ENCODE data around the gene PKIG. TPM values are rescaled to one million over a fixed set of nuclear protein-coding genes. Genes with fewer than 3 reads are reported as not detected.

Gene PKIG
- total RNA-seq, 1 experiment from 2014 or later: 20.1 TPM

DNA sequence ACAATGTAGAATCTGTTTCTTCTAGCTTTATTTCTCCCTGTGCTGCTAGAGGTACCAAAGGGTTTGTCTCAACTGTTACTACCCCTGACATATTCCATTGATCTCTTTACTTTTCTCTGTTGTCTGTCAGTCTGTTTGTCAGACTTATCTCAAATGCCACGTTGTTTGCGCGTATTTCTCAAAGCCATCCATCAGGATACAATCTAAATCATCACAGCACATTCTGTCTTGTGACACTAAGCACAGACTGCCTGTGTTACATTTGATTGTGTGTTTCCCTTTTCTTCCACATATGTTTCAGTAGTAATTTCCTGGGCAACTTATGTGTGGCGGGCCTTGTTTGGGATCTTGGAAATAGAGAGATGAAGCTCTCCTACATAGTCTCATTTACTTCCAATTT lies 30.3 kb upstream of the PKIG start:
- TF ChIP-seq ZFX (IDR thresholded peaks at IDR 0.05) (no peak), ELF1 (IDR thresholded peaks at IDR 0.05; ENCODE audit: borderline replicate concordance, low read depth) (no peak), EZH2phosphoT487 (IDR thresholded peaks at IDR 0.05; ENCODE audit: borderline replicate concordance) (no peak), ZNF274 (IDR thresholded peaks at IDR 0.05; ENCODE audit: low read depth, low read length) (no peak), POLR2AphosphoS5 (IDR thresholded peaks at IDR 0.05; ENCODE audit: low read depth, low read length) (no peak), RAD21 (IDR thresholded peaks at IDR 0.05; ENCODE audit: low read depth) (no peak), CEBPB (IDR thresholded peaks at IDR 0.05; ENCODE audit: low read depth) (no peak)
- TF ChIP-seq, protein P1, sequence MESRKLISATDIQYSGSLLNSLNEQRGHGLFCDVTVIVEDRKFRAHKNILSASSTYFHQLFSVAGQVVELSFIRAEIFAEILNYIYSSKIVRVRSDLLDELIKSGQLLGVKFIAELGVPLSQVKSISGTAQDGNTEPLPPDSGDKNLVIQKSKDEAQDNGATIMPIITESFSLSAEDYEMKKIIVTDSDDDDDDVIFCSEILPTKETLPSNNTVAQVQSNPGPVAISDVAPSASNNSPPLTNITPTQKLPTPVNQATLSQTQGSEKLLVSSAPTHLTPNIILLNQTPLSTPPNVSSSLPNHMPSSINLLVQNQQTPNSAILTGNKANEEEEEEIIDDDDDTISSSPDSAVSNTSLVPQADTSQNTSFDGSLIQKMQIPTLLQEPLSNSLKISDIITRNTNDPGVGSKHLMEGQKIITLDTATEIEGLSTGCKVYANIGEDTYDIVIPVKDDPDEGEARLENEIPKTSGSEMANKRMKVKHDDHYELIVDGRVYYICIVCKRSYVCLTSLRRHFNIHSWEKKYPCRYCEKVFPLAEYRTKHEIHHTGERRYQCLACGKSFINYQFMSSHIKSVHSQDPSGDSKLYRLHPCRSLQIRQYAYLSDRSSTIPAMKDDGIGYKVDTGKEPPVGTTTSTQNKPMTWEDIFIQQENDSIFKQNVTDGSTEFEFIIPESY (IDR thresholded peaks at IDR 0.05; ENCODE audit: extremely low read depth, insufficient replicate concordance, low read length): no peak
- ChIA-PET POLR2A (no interaction called here), RAD21 (ENCODE audit: low non-redundant PET in 1 of 2, low total read pairs in 2 of 2, uncharacterized antibody in 2 of 2, unreplicated experiment in 2 of 2) (no interaction called here), CTCF (no interaction called here)
- H4K20me1 ChIP-seq (ENCODE audit: insufficient read depth): no peaks in the 10 kb centered on the region
- no peak overlapping the region for H3K9ac ChIP-seq (ENCODE audit: low read length)
- H3K79me2 ChIP-seq (ENCODE audit: insufficient read depth, low read length): no peaks in the 10 kb centered on the region
- H3K27ac ChIP-seq (ENCODE audit: low read depth, low read length): no peak overlapping the region
- no peak overlapping the region for H2AFZ ChIP-seq (ENCODE audit: low read depth, low read length, poor library complexity, severe bottlenecking)
- H3K27me3 ChIP-seq (ENCODE audit: insufficient read depth, low read length): no peaks in the 10 kb centered on the region
- no peaks in the 10 kb centered on the region for H3K9me3 ChIP-seq (ENCODE audit: control insufficient read depth in 1 of 2, insufficient read depth in 1 of 2, low read depth in 1 of 2, low read length in 2 of 2)
- H3K4me1 ChIP-seq (ENCODE audit: control insufficient read depth in 1 of 2, insufficient read depth in 2 of 2, low read length in 2 of 2): peaks cover 13 to 18% of the 10 kb centered on the region in 2 experiments
- ATAC-seq: no peak
- no TSS peak for BruUV-seq (replicated peaks)
- no peaks in the 10 kb centered on the region for H3K9me2 ChIP-seq (ENCODE audit: insufficient read depth)
- H3K4me2 ChIP-seq (ENCODE audit: low read length): peak overlapping the region; percentile 51; the same call in 1 of the 2 replicates
- no peaks in the 10 kb centered on the region for H3K36me3 ChIP-seq (ENCODE audit: control insufficient read depth in 1 of 2, insufficient read depth in 2 of 2, low read length in 2 of 2)
- intact Hi-C loops (cut with micrococcal nuclease): no loop called here
- H3K4me3 ChIP-seq (replicated peaks in 1 of 2; ENCODE audit: low read depth in 1 of 2, low read length in 2 of 2): no peak overlapping the region
- DNase-seq (ENCODE audit: low read depth, low spot score): no peak

GRCh38 chr20:44552568-44552949 lies 29.8 kb upstream of the PKIG start:
- no peak overlapping the region for H3K9ac ChIP-seq (ENCODE audit: low read length)
- ChIA-PET RAD21 (ENCODE audit: low non-redundant PET in 1 of 2, low total read pairs in 2 of 2, uncharacterized antibody in 2 of 2, unreplicated experiment in 2 of 2) (no interaction called here), POLR2A (no interaction called here), CTCF (interaction anchor here (1.3 kb wide), 1 partner anchor 24 kb away, joined by 3 read pairs; no protein-coding TSS in a partner anchor)
- H3K79me2 ChIP-seq (ENCODE audit: insufficient read depth, low read length): no peaks in the 10 kb centered on the region
- H3K27me3 ChIP-seq (ENCODE audit: insufficient read depth, low read length): no peaks in the 10 kb centered on the region
- DNase-seq (ENCODE audit: low read depth, low spot score): no peak
- peak overlapping the region; percentile 51 for H3K4me2 ChIP-seq (ENCODE audit: low read length)
- no peaks in the 10 kb centered on the region for H4K20me1 ChIP-seq (ENCODE audit: insufficient read depth)
- intact Hi-C loops (cut with micrococcal nuclease): no loop called here
- TF ChIP-seq MAX (IDR thresholded peaks at IDR 0.05) (no peak), SIN3A (IDR thresholded peaks at IDR 0.05; ENCODE audit: low read depth) (0 out of 2 replicates have a peak, but pooled peaks have one; percentile 20), EZH2 (IDR thresholded peaks at IDR 0.05) (no peak)
- no TSS peak for BruUV-seq (replicated peaks)
- no peaks in the 10 kb centered on the region for H3K36me3 ChIP-seq (ENCODE audit: control insufficient read depth in 1 of 2, insufficient read depth in 2 of 2, low read length in 2 of 2)
- no peak overlapping the region for H2AFZ ChIP-seq (ENCODE audit: low read depth, low read length, poor library complexity, severe bottlenecking)
- no peak overlapping the region for H3K27ac ChIP-seq (ENCODE audit: low read depth, low read length)
- no peak for ATAC-seq
- no peaks in the 10 kb centered on the region for H3K9me2 ChIP-seq (ENCODE audit: insufficient read depth)
- H3K4me3 ChIP-seq (replicated peaks in 1 of 2; ENCODE audit: low read depth in 1 of 2, low read length in 2 of 2): no peak overlapping the region
- no peaks in the 10 kb centered on the region for H3K9me3 ChIP-seq (ENCODE audit: control insufficient read depth in 1 of 2, insufficient read depth in 1 of 2, low read depth in 1 of 2, low read length in 2 of 2)
- peaks cover 13 to 18% of the 10 kb centered on the region in 2 experiments for H3K4me1 ChIP-seq (ENCODE audit: control insufficient read depth in 1 of 2, insufficient read depth in 2 of 2, low read length in 2 of 2)
